ENCODE measurements around the gene GNB3. TPM values are rescaled to one million over a fixed set of nuclear protein-coding genes. Genes with fewer than 3 reads are reported as not detected.
A peak's percentile ranks its signal among the peaks of the same experiment; 100 is the strongest.

The GNB3 gene
- total RNA-seq, 1 donor from 2014 or later: 10.4 TPM

DNA sequence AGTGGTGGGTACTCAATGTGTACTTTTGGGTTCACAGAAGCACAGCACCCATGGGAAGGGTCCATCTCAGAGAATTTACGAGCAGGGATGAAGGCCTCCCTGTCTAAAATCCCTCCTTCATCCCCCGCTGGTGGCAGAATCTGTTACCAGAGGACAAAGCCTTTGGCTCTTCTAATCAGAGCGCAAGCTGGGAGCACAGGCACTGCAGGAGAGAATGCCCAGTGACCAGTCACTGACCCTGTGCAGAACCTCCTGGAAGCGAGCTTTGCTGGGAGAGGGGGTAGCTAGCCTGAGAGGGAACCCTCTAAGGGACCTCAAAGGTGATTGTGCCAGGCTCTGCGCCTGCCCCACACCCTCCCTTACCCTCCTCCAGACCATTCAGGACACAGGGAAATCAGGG, 20.6 kb upstream of the GNB3 start:
- intact Hi-C loops (cut with DNase I): no loop called here
- Histone ChIP-seq H3K4me1 (peaks cover 3 to 10% of the 10 kb centered on the region in 2 donors), H3K36me3 (no peaks in the 10 kb centered on the region), H3K4me3 (no peak overlapping the region), H3K27ac (no peak overlapping the region), H3K27me3 (peaks cover 7% of the 10 kb centered on the region), H3K9me3 (no peaks in the 10 kb centered on the region)
- no peak for DNase-seq (ENCODE audit: low spot score in 2 of 2)
- TF ChIP-seq, protein P1, sequence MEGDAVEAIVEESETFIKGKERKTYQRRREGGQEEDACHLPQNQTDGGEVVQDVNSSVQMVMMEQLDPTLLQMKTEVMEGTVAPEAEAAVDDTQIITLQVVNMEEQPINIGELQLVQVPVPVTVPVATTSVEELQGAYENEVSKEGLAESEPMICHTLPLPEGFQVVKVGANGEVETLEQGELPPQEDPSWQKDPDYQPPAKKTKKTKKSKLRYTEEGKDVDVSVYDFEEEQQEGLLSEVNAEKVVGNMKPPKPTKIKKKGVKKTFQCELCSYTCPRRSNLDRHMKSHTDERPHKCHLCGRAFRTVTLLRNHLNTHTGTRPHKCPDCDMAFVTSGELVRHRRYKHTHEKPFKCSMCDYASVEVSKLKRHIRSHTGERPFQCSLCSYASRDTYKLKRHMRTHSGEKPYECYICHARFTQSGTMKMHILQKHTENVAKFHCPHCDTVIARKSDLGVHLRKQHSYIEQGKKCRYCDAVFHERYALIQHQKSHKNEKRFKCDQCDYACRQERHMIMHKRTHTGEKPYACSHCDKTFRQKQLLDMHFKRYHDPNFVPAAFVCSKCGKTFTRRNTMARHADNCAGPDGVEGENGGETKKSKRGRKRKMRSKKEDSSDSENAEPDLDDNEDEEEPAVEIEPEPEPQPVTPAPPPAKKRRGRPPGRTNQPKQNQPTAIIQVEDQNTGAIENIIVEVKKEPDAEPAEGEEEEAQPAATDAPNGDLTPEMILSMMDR (IDR thresholded peaks at IDR 0.05): no peak

DNA sequence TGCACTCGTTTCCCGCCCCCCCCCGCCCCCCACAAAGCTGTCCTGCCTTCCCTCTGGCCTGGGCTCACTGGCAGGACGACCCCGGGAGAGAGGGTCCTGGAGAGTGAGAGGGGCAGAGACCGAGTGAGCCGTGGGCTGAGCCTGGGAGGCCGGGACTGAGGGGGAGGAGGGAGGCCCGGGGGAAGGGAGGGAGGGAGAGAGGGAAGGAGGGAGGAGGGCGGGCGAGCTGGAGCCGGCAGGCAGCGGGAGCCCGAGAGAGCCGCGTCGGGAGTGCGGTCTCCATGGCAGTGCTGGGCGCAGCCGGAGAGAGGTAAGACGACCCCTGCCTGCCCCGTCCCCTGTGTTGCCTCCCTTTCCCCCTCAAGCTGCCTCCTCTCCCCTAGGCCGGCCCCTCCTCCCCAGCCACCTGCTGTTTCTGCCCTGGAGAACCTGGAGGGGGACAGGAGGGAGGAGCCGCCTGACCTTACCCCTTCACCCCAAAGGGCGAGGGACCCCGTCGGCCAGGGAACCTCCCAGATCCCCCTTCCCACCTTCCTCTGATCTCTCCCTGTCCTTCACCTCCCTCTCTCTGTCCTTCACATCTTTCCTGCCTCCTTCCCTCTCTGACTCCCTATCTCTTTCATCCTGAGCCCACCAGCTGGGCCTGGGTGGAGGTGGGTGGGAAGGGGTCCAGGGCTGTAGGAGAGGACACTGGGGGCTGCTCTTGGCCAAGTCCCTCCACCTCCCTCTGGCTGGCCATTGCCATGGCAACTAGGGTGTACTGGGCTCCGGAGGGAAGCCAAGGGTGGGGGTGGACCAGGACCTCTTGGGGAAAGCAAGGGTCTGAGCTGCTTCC, 18.9 kb upstream of the GNB3 start, which contains the start of gene GPR162:
Gene GPR162 (plus strand): TSS at position 231 of the 835 bp plus-strand sequence. CDS start 2,078 bp downstream, outside the sequence.
- intact Hi-C loops (cut with DNase I): no loop called here

DNA sequence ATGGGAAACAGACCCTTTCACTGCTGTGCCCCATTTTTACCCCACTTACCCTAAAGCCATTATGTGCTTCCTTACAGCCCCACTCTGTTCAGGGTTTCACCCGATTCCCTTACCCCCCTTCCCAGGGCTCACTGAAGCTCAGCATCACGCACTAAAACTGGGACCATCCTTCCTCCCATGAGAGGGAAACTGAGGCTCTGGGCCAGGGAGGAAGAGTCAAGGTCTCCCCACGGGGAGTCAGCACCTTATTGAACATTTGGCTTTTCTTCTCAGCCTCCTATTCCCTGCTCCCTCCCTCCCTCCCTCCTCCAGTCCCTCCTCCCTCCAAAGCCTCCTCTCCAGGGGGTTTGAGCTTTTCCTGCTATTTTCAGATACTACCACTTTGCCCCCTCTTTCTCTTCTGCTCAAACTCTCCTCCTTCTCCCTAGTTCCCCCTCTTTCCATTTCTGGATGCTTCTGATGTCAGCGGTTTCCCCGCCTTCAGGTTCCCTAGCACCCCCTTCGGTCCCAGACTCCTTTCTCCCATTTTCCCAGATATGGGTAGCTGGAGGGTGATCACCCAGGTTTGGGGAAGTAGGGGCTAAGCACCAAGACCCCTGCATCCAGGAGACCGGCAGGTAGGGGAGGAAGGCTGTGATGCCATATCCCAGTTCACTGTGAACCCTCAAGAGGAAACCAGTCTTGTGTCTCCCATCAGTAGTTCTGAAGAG, 18.1 kb upstream of the GNB3 start:
- Histone ChIP-seq H3K36me3 (no peaks in the 10 kb centered on the region), H3K27ac (no peak overlapping the region), H3K4me1 (peaks cover 3 to 20% of the 10 kb centered on the region in 2 donors), H3K9me3 (no peaks in the 10 kb centered on the region), H3K27me3 (peaks cover 7% of the 10 kb centered on the region), H3K4me3 (peak overlapping the region in 1 of 2 donors; percentile 64)
- intact Hi-C loops (cut with DNase I): no loop called here
- TF ChIP-seq, protein P1 (IDR thresholded peaks at IDR 0.05): no peak
- no peak for DNase-seq (ENCODE audit: low spot score in 2 of 2)

More for the DNA sequence above, 18.9 kb upstream of the GNB3 start, which contains the start of gene GPR162:
- Histone ChIP-seq H3K36me3 (no peaks in the 10 kb centered on the region), H3K4me3 (peak within 1 kb of the TSS; percentile 40 to 64), H3K27ac (no peak within 1 kb of the TSS), H3K9me3 (no peaks in the 10 kb centered on the region), H3K27me3 (peaks cover 7% of the 10 kb centered on the region), H3K4me1 (peaks cover 3 to 13% of the 10 kb centered on the region in 2 donors)
- TF ChIP-seq, protein P1 (IDR thresholded peaks at IDR 0.05): no peak
- DNase-seq (ENCODE audit: low spot score in 2 of 2): no peak

DNA sequence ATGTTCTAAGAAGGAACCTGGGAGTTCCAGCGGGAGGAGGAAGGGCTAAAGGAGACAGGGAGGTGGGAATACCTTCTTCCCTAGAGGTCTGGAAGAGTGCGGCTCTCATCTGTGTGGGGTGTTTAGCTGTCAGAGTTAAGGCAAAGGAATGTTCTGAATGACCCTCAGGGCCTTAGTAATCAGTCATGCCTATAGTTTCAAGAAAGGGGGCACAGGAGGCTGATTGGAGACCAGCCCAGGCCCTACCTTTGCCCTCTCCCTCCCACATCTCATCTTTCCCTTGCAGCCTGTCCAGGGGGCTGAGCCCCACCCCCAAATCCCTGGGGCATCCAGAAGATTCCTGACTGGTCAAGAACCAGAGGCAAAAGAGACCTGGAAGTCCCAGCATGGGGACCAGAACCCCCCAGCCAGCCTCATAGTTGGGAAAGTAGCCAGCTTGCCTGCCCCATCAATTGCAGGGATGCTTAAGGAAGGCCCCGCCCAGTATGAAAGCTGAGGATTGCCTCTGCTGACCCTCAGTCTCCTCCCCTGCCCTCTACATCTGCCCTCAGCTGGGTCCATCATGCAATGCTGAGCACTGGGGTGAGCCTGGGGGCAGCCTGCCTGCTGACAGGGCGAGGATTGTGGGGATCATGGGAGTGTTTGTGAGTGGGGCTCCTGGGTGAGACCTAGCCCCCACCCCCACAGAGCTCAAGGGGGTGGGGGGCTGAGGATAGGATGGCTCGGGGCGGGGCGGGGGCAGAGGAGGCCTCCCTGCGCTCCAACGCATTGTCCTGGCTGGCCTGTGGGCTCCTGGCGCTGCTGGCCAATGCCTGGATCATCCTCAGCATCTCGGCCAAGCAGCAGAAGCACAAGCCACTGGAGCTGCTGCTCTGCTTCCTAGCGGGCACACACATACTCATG, 17.3 kb upstream of the GNB3 start:
- no peak for DNase-seq (ENCODE audit: low spot score in 2 of 2)
- Histone ChIP-seq H3K36me3 (no peaks in the 10 kb centered on the region), H3K27ac (no peak overlapping the region), H3K9me3 (no peaks in the 10 kb centered on the region), H3K4me3 (no peak overlapping the region), H3K4me1 (peaks cover 3 to 23% of the 10 kb centered on the region in 2 donors), H3K27me3 (peaks cover 7% of the 10 kb centered on the region)
- intact Hi-C loops (cut with DNase I): loop anchor here (2.0 kb wide), 1 partner anchor 45 kb away; no protein-coding TSS in a partner anchor
- TF ChIP-seq, protein P1 (IDR thresholded peaks at IDR 0.05): no peak
